ENCODE results near the gene CNPY4. TPM values are rescaled to one million over a fixed set of nuclear protein-coding genes. Genes with fewer than 3 reads are reported as not detected.

CNPY4 gene
- total RNA-seq, 1 donor from 2014 or later, result 10.1 TPM

GRCh38 chr7:100130608-100131453, 11.4 kb downstream of the CNPY4 start:
- no peak for DNase-seq (ENCODE audit: low read depth)
- no peaks in the 10 kb centered on the region for H3K27me3 ChIP-seq (ENCODE audit: control insufficient read depth, insufficient read depth, low read length)
- no peak overlapping the region for H3K4me3 ChIP-seq (ENCODE audit: low read depth, low read length)
- H3K36me3 ChIP-seq (ENCODE audit: control insufficient read depth, insufficient read depth, low read length), result no peaks in the 10 kb centered on the region
- peak; percentile 83 for TF ChIP-seq CTCF (IDR thresholded peaks at IDR 0.05; ENCODE audit: insufficient read depth, low read length, poor library complexity, severe bottlenecking)

DNA sequence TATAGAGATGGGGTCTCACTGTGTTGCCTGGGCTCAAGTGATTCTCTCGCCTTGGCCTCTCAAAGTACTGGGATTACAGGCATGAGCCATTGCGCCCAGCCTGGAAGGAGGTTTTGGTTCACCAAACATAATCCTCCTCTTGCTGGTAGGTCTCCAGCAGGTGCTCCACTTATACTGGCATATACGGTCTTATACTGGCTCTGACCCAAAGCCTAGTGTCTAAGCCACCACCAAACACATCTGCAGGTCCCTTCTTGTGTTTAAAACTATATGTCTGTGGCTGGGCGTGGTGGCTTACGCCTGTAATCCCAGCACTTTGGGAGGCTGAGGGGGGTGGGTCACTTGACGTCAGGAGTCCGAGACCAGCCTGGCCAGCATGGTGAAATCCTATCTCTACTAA, 12.7 kb downstream of the CNPY4 start:
- no peaks in the 10 kb centered on the region for H3K27me3 ChIP-seq (ENCODE audit: control insufficient read depth, insufficient read depth, low read length)
- DNase-seq (ENCODE audit: low read depth), result no peak
- no peak for TF ChIP-seq CTCF (IDR thresholded peaks at IDR 0.05; ENCODE audit: insufficient read depth, low read length, poor library complexity, severe bottlenecking)

GRCh38 chr7:100132697-100133151, 13.3 kb downstream of the CNPY4 start:
- no peak overlapping the region for H3K4me3 ChIP-seq (ENCODE audit: low read depth, low read length)
- no peaks in the 10 kb centered on the region for H3K27me3 ChIP-seq (ENCODE audit: control insufficient read depth, insufficient read depth, low read length)
- no peak for DNase-seq (ENCODE audit: low read depth)
- TF ChIP-seq CTCF (IDR thresholded peaks at IDR 0.05; ENCODE audit: insufficient read depth, low read length, poor library complexity, severe bottlenecking), result peak; percentile 94
- no peaks in the 10 kb centered on the region for H3K36me3 ChIP-seq (ENCODE audit: control insufficient read depth, insufficient read depth, low read length)

More for the DNA sequence above, 12.7 kb downstream of the CNPY4 start:
- Histone ChIP-seq H3K36me3 (ENCODE audit: control insufficient read depth, insufficient read depth, low read length) (no peaks in the 10 kb centered on the region), H3K4me3 (ENCODE audit: low read depth, low read length) (no peak overlapping the region)

DNA sequence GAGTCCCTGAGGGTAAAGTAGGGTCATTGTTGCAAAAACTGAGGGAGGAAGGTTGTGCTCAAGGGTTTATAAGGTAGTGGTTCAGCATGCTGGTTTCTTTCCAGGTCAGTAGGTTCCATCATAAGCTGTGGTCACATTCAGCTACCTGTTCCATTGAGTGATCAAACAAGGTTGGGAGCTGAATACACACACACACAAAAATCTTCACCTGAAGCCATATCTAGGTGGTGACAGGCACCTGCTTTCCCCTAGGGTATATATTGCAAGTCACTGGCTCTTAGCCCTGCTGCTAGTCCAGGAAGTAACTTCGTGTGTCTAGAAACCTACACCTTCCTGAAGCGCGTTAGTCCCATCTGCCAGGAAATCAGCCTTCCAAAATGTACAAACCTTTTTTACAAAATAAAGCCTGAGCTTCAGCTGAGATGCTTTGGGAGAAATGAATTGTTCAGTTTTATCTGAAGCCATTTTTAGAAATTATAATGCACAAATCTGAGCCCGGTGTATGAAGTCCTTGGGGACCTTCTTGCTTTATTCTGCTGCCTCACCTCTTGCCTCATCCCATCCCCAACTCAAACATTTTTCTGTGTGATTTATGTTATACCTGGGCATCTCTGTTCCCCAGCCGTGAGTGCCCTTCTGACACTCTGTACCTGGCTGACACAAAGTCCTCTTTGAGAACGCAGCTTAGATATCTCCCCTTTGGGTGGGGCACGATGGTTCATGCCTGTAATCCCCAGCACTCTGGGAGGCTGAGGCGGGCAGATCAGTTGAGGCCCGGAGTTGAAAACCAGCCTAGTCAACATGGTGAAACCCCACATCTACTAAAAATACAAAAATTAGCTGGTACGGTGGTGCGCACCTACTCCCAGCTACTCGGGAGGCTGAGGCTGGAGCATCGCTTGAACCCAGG, 18.7 kb downstream of the CNPY4 start:
- DNase-seq (ENCODE audit: low read depth), result no peak
- no peaks in the 10 kb centered on the region for H3K36me3 ChIP-seq (ENCODE audit: control insufficient read depth, insufficient read depth, low read length)
- H3K4me3 ChIP-seq (ENCODE audit: low read depth, low read length), result no peak overlapping the region
- no peak for TF ChIP-seq CTCF (IDR thresholded peaks at IDR 0.05; ENCODE audit: insufficient read depth, low read length, poor library complexity, severe bottlenecking)
- no peaks in the 10 kb centered on the region for H3K27me3 ChIP-seq (ENCODE audit: control insufficient read depth, insufficient read depth, low read length)

DNA sequence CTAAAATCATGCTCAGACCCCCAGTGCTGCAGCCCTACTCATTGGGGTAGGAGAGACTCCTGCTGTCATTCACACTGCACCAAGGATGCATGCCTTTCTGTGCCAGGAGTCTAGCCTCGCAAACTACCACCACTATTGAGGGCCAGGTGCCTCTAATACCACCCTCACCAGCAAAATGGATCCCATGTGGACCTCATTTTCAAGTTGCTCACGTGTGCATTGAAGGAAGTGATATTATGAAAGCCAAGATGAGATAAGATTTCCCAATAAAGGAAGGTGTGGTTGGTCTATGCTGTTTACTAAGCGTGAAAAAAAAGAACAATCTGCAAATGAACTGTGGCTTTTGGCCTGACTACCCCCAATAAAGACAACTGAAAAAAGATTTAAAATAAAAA, 22.1 kb downstream of the CNPY4 start:
- TF ChIP-seq CTCF (IDR thresholded peaks at IDR 0.05; ENCODE audit: insufficient read depth, low read length, poor library complexity, severe bottlenecking), result no peak
- Histone ChIP-seq H3K27me3 (ENCODE audit: control insufficient read depth, insufficient read depth, low read length) (no peaks in the 10 kb centered on the region), H3K4me3 (ENCODE audit: low read depth, low read length) (no peak overlapping the region), H3K36me3 (ENCODE audit: control insufficient read depth, insufficient read depth, low read length) (no peaks in the 10 kb centered on the region)
- DNase-seq (ENCODE audit: low read depth), result no peak
